K562 (cell line): ENCODE data around the gene IGSF3. TPM values are rescaled to one million over a fixed set of nuclear protein-coding genes. Genes with fewer than 3 reads are reported as not detected.
"Not testable (repeated sequence)": the region's sequence is repeated elsewhere in the genome, so short reads cannot be mapped to it uniquely, and the experiment has no call there.

Source experiments
- ATAC-seq: fragments of 200-7000 bp; cut with Tn5 transposase; 3 replicates; pipeline ENCODE4 v1.9.1; 2020; ENCODE audit warnings: moderate library complexity
- BruUV-seq: library from RNA; stranded (reverse); fragments of 400-500 nt; replicated peaks from 2 replicates; lab custom pipeline; 2021; lab: Mats Ljungman, UMichigan
- CTCF ChIA-PET: fragments of 300-600 bp; formaldehyde crosslinking; extraction: SDS; loops from one replicate; lab custom pipeline; 2021; ENCODE audit warnings: low intra/inter-chr PET ratio; lab: Yijun Ruan, JAX
- POLR2A ChIA-PET: fragments of 300-600, 350-650 bp; sonication (Branson Sonifier 250); formaldehyde crosslinking; extraction: SDS; loops from one replicate; lab custom pipeline; 2021; ENCODE audit warnings: antibody characterized with exemption, inconsistent platforms; lab: Yijun Ruan, JAX
- DNase-seq, 4 experiments: peaks; one replicate each; pipeline versions ENCODE4 v3.0.0 to v3.0.0-alpha.2; 2011 to 2018; ENCODE audit warnings: low spot score in 3 of 4, mixed read lengths in 3 of 4; ENCODE audit errors: extremely low read depth in 1 of 4
- FAIRE-seq: peaks from 2 replicates; lab custom pipeline; 2011; peaks lifted over from hg19 to GRCh38; lab: Jason Lieb, UNC
- H2AFZ ChIP-seq: 2 replicates; pipeline ENCODE4 v1.6.0; 2011; ENCODE audit warnings: low read depth, low read length, control low read depth, inconsistent platforms
- H3K27ac ChIP-seq: fragments of 200-600 bp; 3 replicates; pipeline ENCODE4 v1.8.0; 2011; ENCODE audit warnings: low read depth, mild to moderate bottlenecking, control low read depth, inconsistent platforms, low read length, moderate library complexity, mixed read lengths; ENCODE audit errors: extremely low read depth
- H3K27me3 ChIP-seq, 2 experiments: fragments of 300-600 bp in 1 of 2; 2 replicates in 1 of 2; 3 replicates in 1 of 2; pipeline versions ENCODE4 v1.6.0 to v1.8.0; 2011; ENCODE audit warnings: inconsistent platforms in 2 of 2, low read length in 2 of 2, mild to moderate bottlenecking in 1 of 2, mixed read lengths in 1 of 2, moderate library complexity in 1 of 2; ENCODE audit not compliant: control insufficient read depth in 2 of 2, insufficient read depth in 2 of 2
- H3K36me3 ChIP-seq: fragments of 300-600 bp; 3 replicates; pipeline ENCODE4 v1.8.0; 2011; ENCODE audit warnings: mild to moderate bottlenecking, low read length, inconsistent platforms; ENCODE audit not compliant: control insufficient read depth, insufficient read depth
- H3K4me1 ChIP-seq, 2 experiments: fragments of 200-600 bp in 1 of 2; replicated peaks in 1 of 2; 2 replicates in 1 of 2; 3 replicates in 1 of 2; pipeline versions ENCODE4 v1.5.1 to v1.8.0; 2011; ENCODE audit warnings: inconsistent platforms in 2 of 2, low read length in 2 of 2, mild to moderate bottlenecking in 1 of 2, mixed read lengths in 1 of 2, moderate library complexity in 1 of 2; ENCODE audit not compliant: control insufficient read depth in 2 of 2, insufficient read depth in 2 of 2
- H3K4me2 ChIP-seq: 2 replicates; pipeline ENCODE4 v1.6.1; 2011; ENCODE audit warnings: low read length, control low read depth, inconsistent platforms, mixed read lengths; ENCODE audit not compliant: insufficient read depth
- H3K4me3 ChIP-seq: fragments of 200-600 bp; sonication (generic), shearing (Covaris generic); 2 replicates; pipeline ENCODE4 v1.5.1; 2016; ENCODE audit warnings: control low read depth, inconsistent platforms
- H3K79me2 ChIP-seq: fragments of 200-600 bp; 3 replicates; pipeline ENCODE4 v1.8.0; 2011; ENCODE audit warnings: low read length, inconsistent platforms; ENCODE audit not compliant: control insufficient read depth, insufficient read depth
- H3K9ac ChIP-seq, 2 experiments: 2 replicates each; pipeline versions ENCODE4 v1.6.0 to v1.6.1; 2011; ENCODE audit warnings: low read depth in 2 of 2, low read length in 2 of 2, control low read depth in 1 of 2, inconsistent platforms in 1 of 2, mild to moderate bottlenecking in 1 of 2, mixed read lengths in 1 of 2; ENCODE audit not compliant: insufficient read depth in 1 of 2
- H3K9me1 ChIP-seq: one replicate; pipeline ENCODE4 v1.6.0; 2011; ENCODE audit warnings: inconsistent platforms, mild to moderate bottlenecking, low read length, moderate library complexity; ENCODE audit not compliant: control insufficient read depth, insufficient read depth
- H3K9me3 ChIP-seq: replicated peaks from 2 replicates; pipeline ENCODE4 v1.5.1; 2011; ENCODE audit warnings: low read depth, low read length, inconsistent platforms; ENCODE audit not compliant: control insufficient read depth, insufficient read depth
- H4K20me1 ChIP-seq: replicated peaks from 2 replicates; pipeline ENCODE4 v1.6.1; 2011; ENCODE audit warnings: low read length, inconsistent platforms, mixed read lengths; ENCODE audit not compliant: control insufficient read depth, insufficient read depth
- WGBS: fragments of 100-300 bp; shearing (Covaris generic); methylation state at CpG from one replicate; pipeline ENCODE4 v1.1.6; 2016; ENCODE audit warnings: low coverage, mixed read lengths; ENCODE audit not compliant: insufficient coverage; ENCODE audit errors: missing lambda C conversion rate; 5-methylcytosine and 5-hydroxymethylcytosine counted together
- in situ Hi-C: fragments of 300-500 bp; cut with MboI; formaldehyde crosslinking; loops from 4 replicates; pipeline ENCODE4 v1.15.0; 2018; ENCODE audit warnings: inconsistent platforms, mixed read lengths
- intact Hi-C: fragments of 100-400 bp; cut with micrococcal nuclease; formaldehyde crosslinking; loops from 2 replicates; pipeline ENCODE4 v1.14.2; 2022
- polyA plus RNA-seq, 8 experiments: library from polyadenylated mRNA; depleted of rRNA in 4 of 8; stranded (reverse) in 5 of 8; unstranded in 3 of 8; fragments of >200 nt; fragmentation: Nextera tagmentation in 2 of 8; fragmentation: Illumina TruSeq in 1 of 8; extraction: Ambion mirVana in 2 of 8; extraction: Trizol in 1 of 8; gene quantifications; 2 replicates each; pipeline versions ENCODE4 v1.2.1 to v1.2.3, GENCODE V29; 2011 to 2014; ENCODE audit warnings: inconsistent platforms in 1 of 8, missing spikeins in 1 of 8
- total RNA-seq, 7 experiments: library from RNA; depleted of rRNA in 6 of 7; stranded (reverse); fragments of >200 nt in 6 of 7; fragmentation: Illumina TruSeq in 2 of 7; extraction: Trizol in 2 of 7; gene quantifications; 2 replicates each; pipeline versions ENCODE4 v1.2.1 to v1.2.3, GENCODE V29; 2011 to 2021; ENCODE audit warnings: low replicate concordance in 1 of 7

Gene IGSF3
- total and polyA plus RNA-seq, 9 of the 15 experiments (the other 6 are each of a cell fraction or from before 2014, with no cell fraction given), result 1.1 to 15.0 (median 8.3) TPM

- H3K36me3 ChIP-seq, H3K4me2 ChIP-seq, H3K27ac ChIP-seq, H3K9me3 ChIP-seq, H3K79me2 ChIP-seq, H3K4me3 ChIP-seq, POLR2A ChIA-PET, H2AFZ ChIP-seq, H3K27me3 ChIP-seq, in situ Hi-C loops, ATAC-seq, H3K9ac ChIP-seq, CTCF ChIA-PET, H4K20me1 ChIP-seq, H3K4me1 ChIP-seq, FAIRE-seq, BruUV-seq, H3K9me1 ChIP-seq, DNase-seq: not testable (repeated sequence)
- intact Hi-C loops, result loop anchor here (10.0 kb wide), 1 partner anchor 465 kb away; no protein-coding TSS in a partner anchor
- 76% methylated on average over 1 of the region's 2 CpGs for WGBS
Observed at GRCh38 chr1:116599369-116599768, 68.2 kb downstream of the IGSF3 start.

GRCh38 chr1:116598420-116599036 lies 69.0 kb downstream of the IGSF3 start:
- CTCF ChIA-PET, H3K36me3 ChIP-seq, H3K4me3 ChIP-seq, POLR2A ChIA-PET, H3K79me2 ChIP-seq, H3K9me3 ChIP-seq, H4K20me1 ChIP-seq, H3K27me3 ChIP-seq, DNase-seq, H3K9me1 ChIP-seq, H3K4me2 ChIP-seq, ATAC-seq, in situ Hi-C loops, H2AFZ ChIP-seq, H3K27ac ChIP-seq, BruUV-seq, H3K9ac ChIP-seq, H3K4me1 ChIP-seq: not testable (repeated sequence)
- FAIRE-seq, result peak; percentile 29
- 37% methylated on average over 11 of the region's 11 CpGs for WGBS
- intact Hi-C loops, result loop anchor here (10.0 kb wide), 1 partner anchor 464 kb away; no protein-coding TSS in a partner anchor

GRCh38 chr1:116597388-116597787 lies 70.1 kb downstream of the IGSF3 start:
- H2AFZ ChIP-seq, H3K4me2 ChIP-seq, BruUV-seq, FAIRE-seq, H3K9me3 ChIP-seq, DNase-seq, in situ Hi-C loops, H3K79me2 ChIP-seq, H4K20me1 ChIP-seq, POLR2A ChIA-PET, H3K4me1 ChIP-seq, H3K4me3 ChIP-seq, H3K36me3 ChIP-seq, H3K9me1 ChIP-seq, H3K27me3 ChIP-seq, H3K27ac ChIP-seq, ATAC-seq, H3K9ac ChIP-seq: not testable (repeated sequence)
- intact Hi-C loops, result loop anchor here (10.0 kb wide), 1 partner anchor 463 kb away; no protein-coding TSS in a partner anchor
- 5% methylated on average over 1 of the region's 2 CpGs for WGBS
- CTCF ChIA-PET, result interaction anchor here (1.9 kb wide), 1 partner anchor 24 kb away, joined by 6 read pairs; no protein-coding TSS in a partner anchor
